Peyer's patch (tissue), 4 donors: ENCODE measurements around the gene ZKSCAN5.

Source experiments
- CTCF ChIP-seq, 6 experiments: fragments of 450-650 bp in 4 of 6; fragments of 200-600 bp in 2 of 6; sonication (generic) in 1 of 6; IDR thresholded peaks; one replicate each; pipeline ENCODE4 v1.5.1; 2017 to 2019; ENCODE audit warnings: antibody characterized with exemption in 6 of 6, mild to moderate bottlenecking in 3 of 6, moderate library complexity in 1 of 6
- POLR2A ChIP-seq, 2 donors: fragments of 450-650 bp; IDR thresholded peaks; one replicate each; pipeline ENCODE4 v1.5.1; 2017; ENCODE audit warnings: antibody characterized with exemption in 2 of 2, mild to moderate bottlenecking in 2 of 2, moderate library complexity in 2 of 2

GRCh38 chr7:99541212-99541611 lies 36.8 kb downstream of the ZKSCAN5 start:
- no peak for TF ChIP-seq CTCF (IDR thresholded peaks at IDR 0.05)
- no peak for TF ChIP-seq POLR2A (IDR thresholded peaks at IDR 0.05)
